Mucosa of stomach (tissue), 1 donor: ENCODE data around the gene KRTAP5-8.
"Not testable (repeated sequence)": the region's sequence is repeated elsewhere in the genome, so short reads cannot be mapped to it uniquely, and the experiment has no call there.

Source experiments
- H3K27me3 ChIP-seq: one replicate; pipeline ENCODE4 v1.7.0; 2013; ENCODE audit warnings: mild to moderate bottlenecking, low read length; ENCODE audit not compliant: control insufficient read depth, insufficient read depth
- H3K36me3 ChIP-seq: one replicate; pipeline ENCODE4 v1.7.0; 2013; ENCODE audit warnings: low read length; ENCODE audit not compliant: control insufficient read depth, insufficient read depth
- H3K4me1 ChIP-seq: one replicate; pipeline ENCODE4 v1.7.0; 2013; ENCODE audit warnings: mild to moderate bottlenecking, low read length; ENCODE audit not compliant: control insufficient read depth, insufficient read depth
- H3K4me3 ChIP-seq: one replicate; pipeline ENCODE4 v1.7.0; 2013; ENCODE audit warnings: low read length
- H3K9ac ChIP-seq: one replicate; pipeline ENCODE4 v1.7.0; 2013; ENCODE audit warnings: mild to moderate bottlenecking, low read length, moderate library complexity
- H3K9me3 ChIP-seq: one replicate; pipeline ENCODE4 v1.7.0; 2013; ENCODE audit warnings: mild to moderate bottlenecking, low read length, moderate library complexity; ENCODE audit not compliant: control insufficient read depth
- donor health status: Pancreatic carcinoma.

Gene KRTAP5-8

DNA sequence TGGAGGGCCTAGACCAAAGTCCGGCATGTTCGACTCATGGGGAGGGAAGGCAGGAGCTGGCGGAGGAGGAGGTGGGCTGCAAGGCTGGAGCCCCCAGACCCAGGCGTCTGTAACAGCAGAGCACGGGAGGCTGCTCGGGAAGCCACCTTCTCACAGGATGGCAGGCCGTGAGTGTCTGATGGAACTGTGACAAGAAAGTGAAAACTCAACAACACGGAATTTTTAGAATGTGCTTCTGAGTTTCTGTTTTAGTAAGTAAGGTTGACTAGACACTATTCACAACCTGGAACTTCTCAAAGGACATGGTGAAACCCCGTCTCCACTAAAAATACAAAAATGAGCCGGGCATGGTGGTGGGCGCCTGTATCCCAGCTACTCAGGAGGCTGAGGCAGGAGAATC is 2.1 kb downstream of the KRTAP5-8 start:
- not testable (repeated sequence) for H3K4me1 ChIP-seq, H3K9me3 ChIP-seq, H3K27me3 ChIP-seq, H3K36me3 ChIP-seq, H3K4me3 ChIP-seq, H3K9ac ChIP-seq

DNA sequence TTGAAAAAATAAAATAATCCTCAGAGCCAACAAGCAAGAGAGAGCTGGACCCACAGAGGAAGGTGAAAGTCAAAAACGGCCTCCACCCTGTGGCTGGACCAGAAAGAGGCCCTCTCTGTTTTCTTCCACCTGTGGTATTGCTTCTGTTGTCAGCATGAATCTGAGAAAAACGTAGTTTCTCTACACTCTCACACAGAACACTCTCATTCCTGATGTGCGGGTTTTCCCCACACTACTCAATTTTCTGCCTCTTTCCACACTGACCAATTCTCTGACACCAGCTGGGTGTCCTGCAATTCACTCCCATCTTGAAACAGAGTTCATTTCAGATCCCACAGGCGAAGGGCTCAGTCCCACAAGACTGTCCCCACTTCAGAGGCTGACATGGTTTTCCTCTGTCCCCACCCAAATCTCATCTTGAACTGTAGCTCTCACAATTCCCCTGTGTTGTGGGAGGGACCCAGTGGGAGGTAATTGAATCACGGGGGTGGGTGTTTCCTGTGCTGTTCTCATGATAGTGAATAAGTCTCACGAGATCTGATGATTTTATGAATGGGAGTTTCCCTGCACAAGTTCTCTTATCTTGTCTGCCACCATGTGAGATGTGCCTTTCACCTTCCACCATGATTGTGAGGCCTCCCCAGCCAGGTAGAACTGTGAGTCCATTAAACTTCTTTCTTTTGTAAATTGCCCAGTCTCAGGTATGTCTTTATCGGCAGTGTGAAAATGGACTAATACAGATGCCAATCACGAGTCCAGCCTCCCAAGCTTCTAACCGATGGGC is 2.9 kb downstream of the KRTAP5-8 start:
- H3K4me3 ChIP-seq, H3K4me1 ChIP-seq, H3K9ac ChIP-seq, H3K27me3 ChIP-seq, H3K36me3 ChIP-seq, H3K9me3 ChIP-seq: not testable (repeated sequence)

DNA sequence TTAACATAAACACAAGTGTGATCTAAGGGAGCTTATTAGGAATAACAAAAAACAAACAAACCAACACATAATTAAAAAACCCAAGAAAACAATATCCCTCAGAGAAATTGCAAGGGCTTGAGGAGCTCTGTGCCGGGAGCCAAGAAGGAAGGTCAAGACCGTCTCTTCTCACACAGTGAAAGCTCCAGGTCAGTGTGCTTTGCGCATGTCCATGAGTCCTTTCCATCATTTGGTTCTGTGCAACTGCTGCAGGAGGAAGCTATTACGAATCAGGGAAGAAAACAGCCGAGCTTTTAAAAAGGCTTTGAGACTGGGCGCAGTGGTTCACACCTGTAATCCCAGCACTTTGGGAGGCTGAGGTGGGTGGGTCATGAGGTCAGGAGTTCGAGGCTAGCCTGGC is 4.6 kb downstream of the KRTAP5-8 start:
- Histone ChIP-seq H3K9ac (no peak overlapping the region), H3K36me3 (no peaks in the 10 kb centered on the region), H3K4me3 (no peak overlapping the region), H3K4me1 (peaks cover 5% of the 10 kb centered on the region), H3K27me3 (no peaks in the 10 kb centered on the region), H3K9me3 (no peaks in the 10 kb centered on the region)

DNA sequence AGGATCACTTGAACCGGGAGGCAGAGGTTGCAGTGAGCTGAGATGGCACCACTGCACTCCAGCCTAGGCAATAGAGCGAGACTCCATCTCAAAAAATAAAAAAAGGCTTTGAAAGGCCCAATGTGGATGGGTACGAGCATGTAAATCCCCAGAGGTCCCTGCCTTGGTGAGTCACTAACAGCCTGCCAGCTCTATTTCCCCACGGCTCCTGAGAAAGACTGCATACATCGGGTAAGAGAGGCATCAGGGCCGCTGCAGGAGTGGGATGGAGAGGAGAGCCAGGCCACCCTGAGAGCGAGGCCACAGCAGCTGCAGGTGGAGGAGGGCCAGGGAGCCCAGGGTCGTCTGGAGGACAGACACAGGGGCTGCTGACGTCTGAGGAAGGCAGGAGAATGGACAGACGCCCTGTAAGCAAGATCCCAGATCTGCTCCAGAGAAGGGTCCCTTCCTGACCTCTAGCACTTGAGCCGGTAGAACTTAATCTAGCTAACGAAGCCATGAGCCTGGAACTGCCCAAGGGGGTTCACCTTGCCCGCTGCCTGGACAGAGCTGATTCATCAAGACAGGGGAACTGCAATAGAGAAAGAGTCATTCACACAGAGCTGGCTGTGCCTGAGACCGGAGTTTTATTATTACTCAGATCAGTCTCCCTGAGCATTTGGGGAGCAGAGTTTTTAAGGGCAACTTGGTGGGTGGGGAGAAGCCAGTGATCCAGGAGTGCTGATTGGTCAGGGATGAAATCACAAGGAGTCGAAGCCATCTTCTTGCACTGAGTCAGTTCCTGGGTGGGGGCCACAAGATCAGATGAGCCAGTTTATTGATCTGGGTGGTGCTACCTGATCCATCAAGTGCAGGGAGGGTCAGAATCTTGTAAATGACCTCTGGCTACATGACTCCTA is 5.3 kb downstream of the KRTAP5-8 start:
- Histone ChIP-seq H3K36me3 (no peaks in the 10 kb centered on the region), H3K9ac (no peak overlapping the region), H3K4me1 (peaks cover 5% of the 10 kb centered on the region), H3K9me3 (no peaks in the 10 kb centered on the region), H3K4me3 (no peak overlapping the region), H3K27me3 (peaks cover 6% of the 10 kb centered on the region)

DNA sequence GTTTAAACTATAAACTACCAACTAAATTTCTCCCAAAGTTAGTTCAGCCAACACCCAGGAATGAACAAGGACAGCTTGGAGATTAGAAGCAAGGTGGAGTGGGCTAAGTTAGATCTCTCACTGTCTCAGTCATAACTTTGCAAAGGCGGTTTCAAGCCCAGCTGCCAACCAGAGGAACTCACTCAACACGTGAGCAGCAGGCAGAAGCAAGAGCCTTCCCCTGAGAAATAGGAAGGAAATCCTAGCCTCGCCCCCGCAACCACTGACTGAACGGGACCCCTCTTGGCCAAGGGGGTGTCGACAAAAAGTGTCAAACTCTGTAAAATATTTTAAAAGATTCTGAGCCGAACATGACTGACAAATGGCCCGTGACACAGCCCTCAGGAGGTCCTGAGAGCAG is 6.0 kb downstream of the KRTAP5-8 start:
- Histone ChIP-seq H3K9ac (no peak overlapping the region), H3K27me3 (peaks cover 13% of the 10 kb centered on the region), H3K4me3 (no peak overlapping the region), H3K9me3 (no peaks in the 10 kb centered on the region), H3K36me3 (no peaks in the 10 kb centered on the region), H3K4me1 (peaks cover 5% of the 10 kb centered on the region)

DNA sequence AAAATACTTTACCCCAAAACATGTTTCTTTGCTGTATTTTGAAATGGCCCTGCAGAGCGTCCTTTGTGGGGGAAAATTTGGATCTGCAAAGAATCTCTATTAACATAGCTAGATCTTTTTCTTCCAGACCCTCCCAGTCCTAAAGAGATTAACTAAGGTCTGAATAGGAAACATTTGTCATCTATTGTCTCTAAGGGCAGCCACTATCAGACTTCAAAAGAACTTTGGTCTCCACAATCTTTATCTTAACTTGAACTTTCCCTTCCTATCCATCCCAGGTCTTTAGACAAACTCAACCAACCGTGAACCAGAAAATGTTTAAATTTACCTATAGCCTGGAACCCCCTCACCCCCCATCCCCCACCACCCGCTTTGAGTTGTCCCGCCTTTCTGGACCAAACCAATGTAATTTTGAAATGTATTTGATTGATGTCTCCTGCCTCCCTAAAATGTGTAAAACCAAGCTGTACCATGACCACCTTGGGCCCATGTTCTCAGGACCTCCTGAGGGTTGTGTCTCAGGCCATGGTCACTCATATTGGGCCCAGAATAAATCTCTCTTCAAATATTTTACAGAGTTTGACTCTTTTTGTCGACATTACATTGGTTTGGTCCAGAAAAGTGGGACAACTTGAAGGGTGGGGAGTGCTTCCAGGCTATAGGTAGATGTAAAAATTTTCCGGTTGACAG is 6.8 kb downstream of the KRTAP5-8 start:
- peaks cover 5% of the 10 kb centered on the region for H3K4me1 ChIP-seq
- H3K27me3 ChIP-seq: peaks cover 14% of the 10 kb centered on the region
- no peak overlapping the region for H3K4me3 ChIP-seq
- H3K9me3 ChIP-seq: no peaks in the 10 kb centered on the region
- H3K36me3 ChIP-seq: no peaks in the 10 kb centered on the region
- H3K9ac ChIP-seq: no peak overlapping the region

DNA sequence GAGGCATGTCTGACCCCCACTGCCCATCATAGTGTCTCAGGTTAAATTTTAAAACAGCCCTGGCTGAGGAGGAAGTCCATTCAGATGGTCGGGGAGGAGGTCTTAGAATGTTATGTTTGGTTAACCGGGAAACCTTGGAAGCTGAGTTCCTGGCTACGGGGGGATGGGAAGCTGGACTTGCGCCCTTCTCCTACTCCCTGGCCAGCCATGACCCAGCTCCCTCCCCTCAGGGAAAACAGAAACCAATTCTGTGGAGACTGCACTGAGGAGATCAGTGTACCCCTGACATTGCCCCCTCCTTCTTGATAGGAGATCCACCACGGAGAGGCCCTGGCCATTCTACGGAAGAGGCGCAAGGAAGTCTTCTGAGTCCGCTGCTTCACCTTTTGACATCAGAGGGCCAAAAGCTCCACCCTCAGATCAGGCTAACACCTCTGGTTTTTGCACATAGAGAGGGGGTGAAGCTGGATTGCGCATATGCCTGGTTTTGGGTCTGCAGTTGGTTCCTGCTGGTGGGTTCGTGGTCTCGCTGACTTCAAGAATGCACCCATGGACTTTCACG is 7.7 kb downstream of the KRTAP5-8 start:
- Histone ChIP-seq H3K4me3 (no peak overlapping the region), H3K27me3 (peaks cover 14% of the 10 kb centered on the region), H3K4me1 (peaks cover 5% of the 10 kb centered on the region), H3K36me3 (no peaks in the 10 kb centered on the region), H3K9me3 (no peaks in the 10 kb centered on the region), H3K9ac (no peak overlapping the region)

DNA sequence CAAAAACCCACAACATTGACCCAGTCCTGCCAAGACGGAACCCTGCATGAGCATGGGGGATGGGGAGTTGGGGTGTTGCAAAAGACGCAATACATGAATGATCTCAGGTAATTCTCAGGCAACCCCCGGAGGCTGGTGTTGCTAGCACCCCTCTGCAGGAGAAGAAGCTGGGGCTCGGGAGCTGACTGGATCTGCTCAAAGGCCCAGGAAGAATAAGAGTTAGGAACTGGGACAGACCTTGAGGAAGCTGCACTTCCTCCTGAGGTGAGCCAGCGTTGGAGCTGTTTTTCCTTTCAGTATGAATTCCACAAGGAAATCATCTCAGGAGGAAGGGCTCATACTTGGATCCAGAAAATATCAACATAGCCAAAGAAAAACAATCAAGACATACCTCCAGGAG is 10.3 kb downstream of the KRTAP5-8 start, which contains the start of gene KRTAP5-9:
TSS of gene KRTAP5-9 (plus strand) at position 301 of the 400 bp plus-strand sequence. CDS start 238 bp downstream, outside the sequence.
- Histone ChIP-seq H3K9ac (no peak within 1 kb of the TSS), H3K36me3 (no peaks in the 10 kb centered on the region), H3K4me3 (no peak within 1 kb of the TSS), H3K27me3 (peaks cover 15% of the 10 kb centered on the region), H3K4me1 (peaks cover 5% of the 10 kb centered on the region), H3K9me3 (no peaks in the 10 kb centered on the region)

DNA sequence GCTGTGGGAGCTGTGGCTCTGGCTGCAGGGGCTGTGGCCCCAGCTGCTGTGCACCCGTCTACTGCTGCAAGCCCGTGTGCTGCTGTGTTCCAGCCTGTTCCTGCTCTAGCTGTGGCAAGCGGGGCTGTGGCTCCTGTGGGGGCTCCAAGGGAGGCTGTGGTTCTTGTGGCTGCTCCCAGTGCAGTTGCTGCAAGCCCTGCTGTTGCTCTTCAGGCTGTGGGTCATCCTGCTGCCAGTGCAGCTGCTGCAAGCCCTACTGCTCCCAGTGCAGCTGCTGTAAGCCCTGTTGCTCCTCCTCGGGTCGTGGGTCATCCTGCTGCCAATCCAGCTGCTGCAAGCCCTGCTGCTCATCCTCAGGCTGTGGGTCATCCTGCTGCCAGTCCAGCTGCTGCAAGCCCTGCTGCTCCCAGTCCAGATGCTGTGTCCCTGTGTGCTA is 10.9 kb downstream of the KRTAP5-8 start:
- H3K9me3 ChIP-seq: no peaks in the 10 kb centered on the region
- no peak overlapping the region for H3K4me3 ChIP-seq
- no peak overlapping the region for H3K9ac ChIP-seq
- H3K27me3 ChIP-seq: peaks cover 17% of the 10 kb centered on the region
- no peaks in the 10 kb centered on the region for H3K36me3 ChIP-seq
- H3K4me1 ChIP-seq: peaks cover 2% of the 10 kb centered on the region

DNA sequence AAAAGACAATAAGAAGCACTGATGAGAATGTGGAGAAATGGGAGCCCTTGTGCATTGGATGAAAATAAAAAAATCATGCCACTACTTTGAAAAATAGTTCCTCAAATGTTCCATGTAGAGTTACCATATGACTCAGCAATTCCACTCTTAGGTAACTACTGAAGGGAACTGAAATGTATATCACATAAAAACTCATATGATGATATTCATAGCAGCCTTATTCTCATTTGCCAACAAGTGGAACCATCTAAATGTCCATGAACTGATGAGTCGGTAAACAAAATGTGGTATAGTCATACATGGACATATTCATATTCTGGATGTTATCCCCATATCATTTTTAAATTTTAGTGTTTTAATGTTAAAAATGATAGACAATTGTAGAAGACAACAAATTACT is 13.9 kb downstream of the KRTAP5-8 start:
- no peak overlapping the region for H3K4me3 ChIP-seq
- no peaks in the 10 kb centered on the region for H3K9me3 ChIP-seq
- no peaks in the 10 kb centered on the region for H3K36me3 ChIP-seq
- H3K4me1 ChIP-seq: no peaks in the 10 kb centered on the region
- peaks cover 17% of the 10 kb centered on the region for H3K27me3 ChIP-seq
- no peak overlapping the region for H3K9ac ChIP-seq

DNA sequence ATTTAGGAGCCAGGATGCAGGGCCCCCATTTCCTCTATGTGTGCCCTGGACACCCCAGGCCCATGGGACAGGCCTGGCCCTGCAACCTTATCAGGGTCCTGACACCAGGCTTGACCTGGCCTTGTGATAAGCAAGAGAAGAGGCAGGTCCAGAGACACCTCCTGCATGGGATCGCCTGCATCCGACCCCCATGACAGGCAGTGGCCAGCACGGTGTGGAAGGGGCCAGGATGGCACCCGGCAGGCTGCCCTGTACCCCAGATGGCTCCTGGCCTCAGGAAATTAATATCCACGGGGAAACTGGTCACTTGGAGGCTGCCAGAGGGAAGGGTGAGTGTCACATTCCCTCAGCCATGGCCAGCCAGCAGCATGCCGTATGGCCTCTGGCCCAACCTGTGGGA is 17.2 kb downstream of the KRTAP5-8 start:
- Histone ChIP-seq H3K9me3 (no peaks in the 10 kb centered on the region), H3K4me3 (no peak overlapping the region), H3K27me3 (peaks cover 3% of the 10 kb centered on the region), H3K9ac (no peak overlapping the region), H3K4me1 (no peaks in the 10 kb centered on the region), H3K36me3 (no peaks in the 10 kb centered on the region)
